CD4-positive, alpha-beta T cell treated with Interleukin-17A for 4 hours (primary cell): Measurements from ENCODE around the gene CABLES2.
"Not testable (repeated sequence)": the region's sequence is repeated elsewhere in the genome, so short reads cannot be mapped to it uniquely, and the experiment has no call there.

Source experiments
- DNase-seq: peaks from one replicate; pipeline ENCODE4 v3.0.0-alpha.2; 2020; ENCODE audit warnings: mixed read lengths

CABLES2 gene

DNA sequence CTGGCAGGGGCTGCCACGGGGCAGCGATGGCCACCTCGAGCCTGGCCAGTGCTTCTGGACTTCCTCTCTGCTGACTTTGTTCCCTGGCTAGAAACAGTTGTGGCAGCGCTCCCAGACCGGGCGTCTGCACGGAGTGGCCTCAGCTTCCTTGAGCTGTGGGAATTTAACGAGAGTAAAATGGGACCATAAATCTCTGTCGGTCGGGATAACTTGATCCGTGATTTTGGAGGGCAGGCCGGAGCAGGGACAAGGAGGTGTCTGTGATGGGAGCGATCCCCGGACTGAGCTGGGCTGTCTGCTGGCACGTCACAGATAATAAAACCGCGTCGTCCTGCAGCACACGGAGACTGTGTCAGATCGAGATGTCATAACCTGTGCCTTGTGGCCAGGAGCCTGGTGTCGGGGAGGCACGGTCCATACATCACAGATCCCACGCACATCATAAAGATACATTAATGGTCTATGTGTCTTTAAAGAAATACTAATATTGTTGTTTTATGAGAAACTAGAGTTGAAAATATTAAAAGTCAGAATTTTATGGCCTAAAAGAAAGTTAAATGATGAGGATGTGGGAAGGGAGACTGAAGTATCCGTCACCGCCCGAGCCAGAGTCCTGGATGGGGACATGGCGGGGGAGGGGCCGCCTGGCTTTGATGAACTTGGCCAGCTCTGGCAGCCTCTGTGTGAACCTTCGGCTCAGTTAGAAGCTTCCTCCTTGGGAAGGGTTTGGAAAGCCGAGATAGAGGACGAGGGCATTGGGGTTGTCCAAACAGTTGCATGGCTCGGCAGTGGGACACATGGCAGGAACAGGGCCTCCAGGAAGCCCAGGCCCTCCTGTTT lies 26.8 kb upstream of the CABLES2 start:
- no peak for DNase-seq

DNA sequence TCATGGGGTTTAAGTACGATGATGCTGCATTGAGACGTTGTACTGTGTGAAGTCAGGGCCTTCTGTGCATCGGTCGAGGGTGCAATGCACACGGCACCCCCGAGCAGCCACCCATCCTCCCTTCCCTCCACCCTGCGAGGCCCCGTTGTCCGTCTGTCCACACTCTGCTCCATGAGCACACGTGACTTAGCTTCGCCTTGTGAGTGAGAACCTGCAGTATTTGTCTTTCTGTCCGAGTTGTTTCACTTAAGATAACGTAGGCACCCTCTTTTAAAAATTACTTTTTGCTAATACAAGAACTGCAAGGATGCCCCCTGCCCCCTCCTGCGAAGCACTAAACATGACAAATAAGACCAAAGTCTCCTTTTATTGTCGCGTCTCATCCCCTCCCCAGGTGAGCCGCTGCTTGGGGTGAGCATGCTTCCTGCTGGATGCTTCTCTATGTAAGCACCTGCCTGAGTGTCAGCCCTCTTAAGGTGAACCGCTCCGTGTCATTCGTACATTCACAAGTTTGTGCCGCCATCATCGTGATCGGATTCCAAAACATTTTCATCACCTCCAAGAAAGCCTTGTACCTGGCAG lies 23.9 kb upstream of the CABLES2 start:
- DNase-seq, result no peak

DNA sequence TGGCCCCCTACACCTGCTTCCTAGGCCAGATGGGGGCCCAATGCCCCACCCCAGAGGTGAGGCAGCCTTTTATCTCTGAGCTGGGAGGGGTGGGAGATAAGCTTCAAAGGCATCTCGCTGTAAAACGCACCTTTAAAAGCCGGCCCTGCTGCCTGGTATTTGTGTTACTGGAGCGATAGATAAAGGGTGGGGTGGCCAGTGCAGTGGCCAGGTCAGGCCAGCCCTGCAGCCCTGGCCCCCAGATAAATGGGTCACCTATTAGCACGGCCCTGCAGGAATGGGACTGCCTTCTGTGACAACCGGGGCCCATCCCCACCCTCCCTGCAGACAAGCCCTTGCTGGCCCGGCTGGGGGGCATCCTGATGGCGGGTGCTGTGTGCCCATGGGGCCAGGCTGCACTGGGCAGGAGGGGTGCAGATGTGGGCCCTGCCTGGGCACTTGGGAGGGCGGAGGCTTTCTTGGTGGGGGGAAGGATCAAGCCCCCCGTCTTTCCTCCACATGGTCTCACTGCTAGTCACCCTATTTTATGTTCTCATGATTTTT lies 23.3 kb upstream of the CABLES2 start:
- no peak for DNase-seq

DNA sequence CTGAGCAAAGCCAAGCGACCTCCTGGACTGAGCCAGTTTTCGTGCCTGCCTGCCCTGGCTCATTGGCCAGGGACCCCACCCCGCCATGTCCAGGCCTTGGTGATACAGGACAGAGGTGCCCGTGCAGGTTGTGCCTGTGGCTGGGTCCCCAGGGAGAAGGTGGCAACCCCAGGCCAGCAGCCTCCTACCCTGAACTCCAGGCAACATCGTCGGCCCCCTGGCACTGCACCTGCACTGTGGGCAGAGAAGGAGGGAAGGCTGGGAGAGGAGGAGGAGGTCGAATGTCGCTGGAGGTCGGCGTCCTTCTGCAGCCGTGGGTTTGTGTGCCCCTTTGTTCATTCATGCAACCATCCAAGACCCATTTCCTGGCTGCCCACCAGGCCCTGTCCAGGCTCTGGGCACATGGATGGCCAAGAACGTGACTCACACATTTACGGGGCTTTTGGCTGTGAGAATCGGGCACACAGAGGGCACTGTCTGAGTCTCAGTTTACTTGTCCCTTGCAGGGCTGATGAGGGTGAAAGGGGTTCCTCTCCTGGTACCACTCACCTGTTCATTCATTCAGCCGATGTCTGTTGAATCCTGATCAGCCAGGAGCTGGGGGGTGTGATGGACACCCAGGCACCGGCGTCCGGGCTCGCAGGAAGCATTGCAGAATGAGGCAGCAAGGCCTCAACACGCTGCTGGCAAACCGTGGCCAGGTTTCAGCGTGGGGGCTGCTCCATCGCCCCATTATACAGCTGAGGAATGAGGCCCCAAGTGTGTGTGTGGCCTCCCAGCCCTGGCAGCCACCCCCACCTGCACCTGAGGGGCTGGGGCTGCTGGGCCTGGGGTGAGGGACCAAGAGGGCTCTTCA lies 22.6 kb upstream of the CABLES2 start:
- DNase-seq, result no peak

DNA sequence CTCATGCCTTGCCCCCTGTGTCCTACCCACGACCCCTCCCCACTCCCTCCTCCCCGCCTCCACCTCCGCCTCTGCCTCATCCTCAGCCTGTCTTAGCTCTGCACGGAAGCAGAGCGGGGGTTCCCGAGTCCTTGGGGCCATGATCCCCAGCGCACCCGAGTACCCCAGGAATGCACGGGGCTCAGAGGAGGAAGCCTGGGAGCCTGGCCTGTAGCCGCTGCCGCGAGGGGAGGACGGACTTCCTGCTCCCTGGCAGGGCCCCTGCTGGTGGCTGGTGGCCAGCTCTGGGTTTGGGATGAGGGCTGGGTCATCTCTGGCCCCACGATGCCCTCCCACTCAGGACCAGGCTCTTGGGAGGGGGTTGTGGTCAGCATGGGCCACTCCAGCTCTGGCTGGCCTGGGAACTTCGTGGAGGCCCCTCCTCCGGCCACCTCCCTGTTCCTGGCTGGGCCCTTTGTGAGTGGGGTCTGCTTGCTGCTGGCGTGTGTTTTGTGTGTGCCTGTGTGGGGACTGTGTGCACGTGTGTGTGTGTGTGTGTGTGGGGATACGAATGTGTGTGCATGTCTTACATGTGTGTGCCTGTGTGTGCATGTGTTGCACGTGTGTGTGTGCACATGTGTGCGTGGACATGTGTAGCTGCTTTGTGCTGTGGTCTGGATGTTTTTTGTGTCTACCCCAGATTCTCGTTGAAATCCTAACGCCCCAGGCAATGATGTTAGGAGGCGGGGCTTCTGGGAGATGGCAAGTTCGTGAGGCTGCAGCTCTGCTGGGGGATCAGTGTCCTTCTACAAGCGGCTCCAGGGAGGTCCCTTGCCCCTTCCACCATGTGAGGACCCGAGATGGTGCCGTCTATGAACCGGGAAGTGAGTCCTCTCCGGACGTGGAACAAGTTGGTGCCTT lies 21.6 kb upstream of the CABLES2 start:
- no peak for DNase-seq

DNA sequence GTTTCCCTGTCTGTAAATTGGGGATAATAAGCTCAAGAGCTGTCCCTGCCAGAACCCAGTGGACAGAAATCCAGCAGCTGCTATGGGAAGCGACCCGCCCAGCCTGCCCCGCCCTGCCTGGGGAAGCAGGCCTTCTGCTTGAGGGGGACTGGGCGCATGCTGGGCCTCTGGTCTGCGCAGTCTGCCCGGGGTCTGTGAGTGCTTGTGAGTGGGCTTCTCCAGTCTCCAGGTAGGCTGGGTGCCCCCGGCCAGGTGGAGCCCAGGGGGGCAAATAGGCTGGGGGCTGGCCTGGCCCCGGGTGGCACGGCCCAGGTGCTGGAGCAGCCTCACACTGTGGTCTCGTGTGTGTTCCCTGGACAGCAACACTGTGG lies 20.9 kb upstream of the CABLES2 start:
- no peak for DNase-seq

DNA sequence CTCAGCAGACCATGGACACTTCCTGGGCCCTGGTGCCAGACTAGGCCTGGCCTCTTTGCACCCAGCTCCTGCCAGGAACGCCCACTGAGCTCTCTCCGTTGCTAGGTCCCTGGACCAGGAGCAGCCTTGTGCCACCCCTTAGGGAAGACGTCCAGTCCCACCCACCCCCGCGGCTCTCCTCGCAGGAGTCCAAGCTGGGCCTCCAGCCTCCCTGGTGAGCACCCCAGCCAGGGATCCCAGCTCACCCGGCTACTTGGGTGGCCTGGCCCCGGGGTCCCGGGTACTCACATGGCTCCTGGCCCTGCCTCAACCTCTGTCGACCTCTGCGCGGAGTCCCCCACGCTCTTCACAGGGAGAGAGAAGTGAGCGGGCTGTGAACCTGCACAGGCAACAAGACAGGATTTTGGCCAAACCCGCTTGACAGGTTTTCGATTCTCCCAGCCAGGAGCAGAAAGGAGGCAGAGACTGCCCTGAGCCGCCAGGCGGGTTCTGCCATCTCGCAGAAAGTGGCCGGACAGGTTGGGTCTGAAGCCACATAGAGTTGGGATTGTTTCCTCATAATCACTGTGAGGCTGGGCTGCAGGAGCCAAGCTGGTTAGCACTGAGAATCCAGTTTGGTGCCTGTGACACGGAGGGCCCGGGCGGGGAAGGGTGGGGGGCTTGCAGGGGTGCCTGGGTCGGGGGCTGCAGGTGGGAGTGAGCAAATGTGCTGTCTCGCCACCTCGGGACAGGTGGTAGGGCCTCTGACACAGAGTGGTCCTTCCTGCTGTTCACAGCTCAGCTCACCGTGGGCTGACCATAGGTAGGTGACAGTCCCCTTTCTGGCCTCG lies 20.3 kb upstream of the CABLES2 start, which contains the start of gene RBBP8NL:
TSS of gene RBBP8NL (minus strand) at position 368 of the 830 bp plus-strand sequence. CDS start 7,892 bp downstream, outside the sequence.
- no peak for DNase-seq

DNA sequence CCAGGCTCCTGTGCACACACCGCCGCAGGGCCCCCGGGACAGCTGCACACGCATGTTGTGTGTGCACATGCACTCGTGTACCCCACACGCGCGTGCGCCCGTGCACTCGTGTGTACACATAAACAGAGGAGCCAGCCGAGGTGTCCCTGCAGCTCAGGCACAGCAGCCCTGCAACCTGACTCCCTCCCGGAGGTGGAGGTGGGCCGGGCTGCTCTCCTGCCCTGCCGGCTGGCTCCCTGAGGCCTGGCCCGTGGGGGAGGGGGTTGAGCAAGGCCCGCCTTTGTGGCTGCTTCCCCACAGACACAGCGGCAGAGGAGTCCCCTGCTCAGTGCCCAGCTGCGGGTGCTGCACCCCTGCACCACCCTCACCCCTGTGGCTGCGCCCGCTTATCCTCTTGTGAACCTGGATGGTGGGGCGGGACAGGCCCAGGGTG lies 19.6 kb upstream of the CABLES2 start:
- no peak for DNase-seq

DNA sequence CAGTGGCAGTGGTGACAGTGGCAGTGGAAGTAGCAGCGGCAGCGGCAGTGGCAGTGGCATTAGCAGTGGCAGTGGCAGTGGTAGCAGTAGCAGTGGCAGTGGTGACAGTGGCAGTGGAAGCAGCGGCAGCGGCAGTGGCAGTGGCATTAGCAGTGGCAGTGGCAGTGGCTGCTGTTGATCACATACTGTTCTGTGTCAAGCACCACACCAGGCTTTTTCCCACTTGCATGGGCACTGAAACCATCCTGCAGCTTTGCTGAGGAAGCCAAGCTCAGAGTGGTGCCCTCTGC lies 18.9 kb upstream of the CABLES2 start:
- DNase-seq, result not testable (repeated sequence)

DNA sequence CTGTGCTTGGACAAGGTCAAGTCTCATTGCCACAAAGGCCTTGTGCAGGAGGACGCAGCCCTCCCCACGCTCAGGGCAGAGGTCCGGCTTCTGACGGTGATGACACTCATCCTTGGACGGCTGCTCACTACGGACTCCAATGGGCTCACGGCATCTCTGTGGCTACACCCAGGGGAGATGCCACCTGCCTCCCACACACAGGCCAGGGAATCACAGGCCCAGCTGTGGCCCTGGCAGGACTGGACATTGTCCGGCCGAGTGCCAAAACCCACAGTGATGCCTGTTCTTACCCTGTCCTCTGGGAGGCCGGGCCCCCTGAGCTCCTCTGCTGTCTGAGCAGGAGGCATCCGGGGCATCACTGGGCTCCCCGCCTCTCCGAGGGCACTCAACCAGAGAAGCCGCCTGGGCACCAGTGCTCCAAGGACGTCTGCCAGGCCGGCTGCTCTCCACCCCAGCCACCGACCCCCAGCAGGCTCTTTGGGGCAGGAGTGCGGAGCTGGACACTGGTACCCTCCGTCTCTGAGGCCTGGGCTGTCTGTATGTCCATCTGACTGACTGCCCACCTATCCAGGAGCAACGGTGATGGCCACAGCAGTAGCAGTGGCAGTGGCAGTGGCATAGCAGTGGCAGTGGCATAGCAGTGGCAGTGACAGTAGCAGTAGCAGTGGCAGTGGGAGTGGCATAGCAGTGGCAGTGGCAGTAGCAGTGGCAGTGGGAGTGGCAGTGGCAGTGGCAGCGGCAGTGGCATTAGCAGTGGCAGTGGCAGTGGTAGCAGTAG lies 18.4 kb upstream of the CABLES2 start:
- no peak for DNase-seq

DNA sequence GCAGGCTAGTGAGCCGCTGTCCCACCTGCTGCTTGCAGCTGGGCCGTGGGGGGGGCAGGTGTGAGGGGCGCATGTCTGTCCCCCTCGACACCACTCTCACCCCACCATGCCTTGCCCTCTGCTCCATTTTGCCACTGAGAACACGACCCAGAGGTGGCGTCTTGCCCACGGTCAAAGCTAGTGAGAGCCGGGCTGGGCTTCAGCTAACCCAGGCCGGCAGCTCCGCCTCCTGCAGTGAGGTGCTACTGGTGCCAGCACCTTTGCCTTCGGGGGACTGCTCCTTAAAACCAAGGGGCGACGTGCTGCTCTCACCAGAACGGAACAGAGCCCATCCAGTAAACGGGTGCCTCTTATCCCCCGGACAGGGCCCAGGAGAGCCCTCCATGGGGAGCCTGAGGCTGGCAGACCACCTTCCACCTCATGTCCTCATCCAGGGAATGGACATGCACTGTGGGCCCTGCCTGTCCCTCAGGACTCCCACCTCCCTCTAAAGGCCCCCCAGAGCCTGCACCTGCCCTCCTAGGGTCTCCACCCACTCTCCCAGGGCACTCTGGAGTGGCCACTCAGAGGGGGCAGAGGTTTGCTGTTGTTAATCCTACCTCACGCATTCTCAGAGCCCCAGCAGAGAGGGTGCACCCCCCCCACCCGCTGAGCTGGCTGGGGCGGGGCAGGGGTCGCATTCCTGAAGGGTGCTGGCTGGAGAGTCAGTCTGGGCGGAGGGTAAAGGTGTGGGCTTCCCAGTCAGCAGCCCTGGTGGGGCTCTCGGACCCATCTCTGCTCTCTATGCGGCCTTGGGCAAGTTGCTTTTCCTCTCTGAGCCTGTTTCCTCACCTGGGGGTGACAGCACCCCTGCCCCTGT lies 17.4 kb upstream of the CABLES2 start:
- no peak for DNase-seq

DNA sequence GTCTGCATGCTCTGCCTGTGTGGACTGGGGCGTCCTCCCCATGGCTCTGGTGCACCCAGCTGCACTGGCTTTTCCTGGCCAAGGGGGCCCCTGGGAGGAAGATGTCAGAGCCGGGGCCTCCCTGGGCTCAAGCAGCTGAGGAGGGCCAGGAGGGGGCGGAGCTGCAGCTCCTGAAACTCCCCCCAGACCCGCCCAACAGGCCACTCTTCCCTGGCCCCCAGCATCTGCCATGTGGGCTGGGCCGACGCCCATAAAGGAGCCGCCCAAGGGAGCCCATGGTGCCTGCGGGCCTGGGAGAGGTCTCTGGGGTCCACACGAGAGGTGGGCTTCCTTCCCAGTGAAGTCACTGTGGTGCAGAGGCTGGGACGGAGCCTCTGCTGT lies 16.2 kb upstream of the CABLES2 start:
- DNase-seq, result no peak

DNA sequence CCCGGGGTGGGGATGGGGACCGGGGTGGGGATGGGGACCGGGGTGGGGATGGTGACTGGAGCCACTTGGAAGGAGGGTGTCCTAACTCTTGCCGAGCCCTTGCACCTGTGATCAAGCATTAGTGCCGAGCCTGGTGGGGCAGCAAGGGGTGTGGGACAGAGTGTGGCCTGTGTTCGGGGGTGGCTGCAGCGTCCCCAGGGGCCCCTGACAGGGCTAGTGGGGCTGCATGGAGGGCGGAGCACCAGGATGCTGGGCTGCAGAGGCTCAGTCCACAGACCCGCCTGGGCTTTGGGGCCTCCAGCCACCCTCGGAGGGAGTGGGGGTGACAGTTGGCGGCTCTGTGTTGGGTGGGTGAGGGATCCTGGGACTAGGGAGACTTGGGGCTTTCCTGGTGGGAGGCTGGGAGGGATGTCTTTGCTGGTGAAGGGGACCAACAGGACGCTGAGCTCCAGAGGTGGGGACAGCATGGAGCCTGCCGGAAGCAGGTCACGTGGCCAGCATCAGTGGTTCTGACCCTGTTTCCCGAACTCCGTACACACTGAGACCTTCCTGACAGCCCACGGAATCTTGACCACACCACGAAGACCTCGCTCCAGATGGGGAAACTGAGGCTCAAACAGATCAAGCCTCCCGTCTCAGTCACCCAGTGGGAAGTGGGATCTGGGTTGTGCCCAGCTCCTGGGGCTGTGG lies 15.7 kb upstream of the CABLES2 start:
- DNase-seq, result no peak

DNA sequence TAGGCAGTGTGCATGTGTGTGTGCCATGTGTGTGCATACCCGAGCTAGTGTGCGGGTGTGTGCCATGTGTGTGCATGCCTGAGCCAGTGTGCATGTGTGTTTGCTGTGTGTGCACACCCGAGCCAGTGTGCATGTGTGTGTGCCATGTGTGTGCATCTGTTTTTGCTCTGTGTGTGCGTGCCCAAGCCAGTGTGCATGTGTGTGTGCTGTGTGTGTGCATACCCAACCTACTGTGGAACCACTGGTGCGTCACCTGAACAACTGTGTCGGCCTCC lies 14.6 kb upstream of the CABLES2 start:
- DNase-seq, result no peak

DNA sequence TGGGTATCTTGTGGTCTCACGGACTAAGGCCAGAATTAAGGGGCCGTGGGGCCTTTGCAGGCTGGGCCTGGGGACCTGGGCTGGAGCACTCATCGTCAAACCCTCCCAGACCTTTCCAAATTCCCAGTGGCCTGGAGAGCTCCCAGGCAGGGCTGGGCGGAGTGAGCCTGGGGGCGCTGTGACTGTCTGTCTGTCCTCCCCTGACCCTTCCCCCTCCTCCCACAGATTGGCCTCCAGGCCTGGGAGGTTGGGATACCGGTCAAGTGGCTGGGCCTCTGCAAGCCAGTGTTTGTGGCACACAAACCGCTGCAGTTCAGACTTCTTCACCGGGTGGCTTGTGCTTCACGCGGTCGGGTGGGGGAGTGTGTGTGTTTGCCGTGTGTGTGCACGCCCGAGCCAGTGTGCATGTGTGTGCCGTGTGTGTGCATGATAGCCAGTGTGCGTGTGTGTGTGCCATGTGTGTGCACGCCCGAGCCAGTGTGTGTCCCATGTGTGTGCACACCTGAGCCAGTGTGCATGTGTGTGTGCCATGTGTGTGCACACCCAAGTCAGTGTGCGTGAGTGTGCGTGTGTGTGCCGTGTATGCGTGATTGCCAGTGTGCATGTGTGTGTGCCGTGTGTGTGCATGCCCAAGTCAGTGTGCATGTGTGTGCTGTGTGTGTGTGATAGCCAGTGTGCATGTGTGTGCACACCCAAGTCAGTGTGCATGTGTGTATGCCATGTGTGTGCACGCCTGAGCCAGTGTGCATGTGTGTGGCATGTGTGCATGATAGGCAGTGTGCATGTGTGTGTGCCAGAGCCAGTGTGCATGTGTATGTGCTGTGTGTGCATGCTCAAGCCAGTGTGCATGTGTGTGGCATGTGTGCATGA lies 14.0 kb upstream of the CABLES2 start:
- no peak for DNase-seq

DNA sequence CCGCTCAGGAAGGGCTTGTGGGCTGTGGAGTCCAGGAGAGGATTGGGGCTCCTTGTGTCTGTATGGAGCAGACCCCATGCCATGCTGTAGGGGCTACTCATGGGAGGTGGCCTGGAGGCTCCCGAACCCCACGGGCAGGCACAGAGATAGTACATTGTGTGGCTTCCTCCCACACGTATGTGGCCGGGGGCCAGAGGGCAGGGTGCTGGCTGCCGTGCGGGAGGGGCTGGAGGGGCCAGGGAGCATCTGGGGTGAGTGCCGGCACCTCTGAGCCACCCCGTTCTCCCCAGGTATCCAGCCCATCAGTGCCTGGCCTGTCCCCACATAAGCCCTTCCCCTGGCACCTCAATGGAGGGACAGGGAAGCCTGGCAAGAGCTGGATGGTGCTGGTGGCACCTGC lies 12.7 kb upstream of the CABLES2 start:
- no peak for DNase-seq

DNA sequence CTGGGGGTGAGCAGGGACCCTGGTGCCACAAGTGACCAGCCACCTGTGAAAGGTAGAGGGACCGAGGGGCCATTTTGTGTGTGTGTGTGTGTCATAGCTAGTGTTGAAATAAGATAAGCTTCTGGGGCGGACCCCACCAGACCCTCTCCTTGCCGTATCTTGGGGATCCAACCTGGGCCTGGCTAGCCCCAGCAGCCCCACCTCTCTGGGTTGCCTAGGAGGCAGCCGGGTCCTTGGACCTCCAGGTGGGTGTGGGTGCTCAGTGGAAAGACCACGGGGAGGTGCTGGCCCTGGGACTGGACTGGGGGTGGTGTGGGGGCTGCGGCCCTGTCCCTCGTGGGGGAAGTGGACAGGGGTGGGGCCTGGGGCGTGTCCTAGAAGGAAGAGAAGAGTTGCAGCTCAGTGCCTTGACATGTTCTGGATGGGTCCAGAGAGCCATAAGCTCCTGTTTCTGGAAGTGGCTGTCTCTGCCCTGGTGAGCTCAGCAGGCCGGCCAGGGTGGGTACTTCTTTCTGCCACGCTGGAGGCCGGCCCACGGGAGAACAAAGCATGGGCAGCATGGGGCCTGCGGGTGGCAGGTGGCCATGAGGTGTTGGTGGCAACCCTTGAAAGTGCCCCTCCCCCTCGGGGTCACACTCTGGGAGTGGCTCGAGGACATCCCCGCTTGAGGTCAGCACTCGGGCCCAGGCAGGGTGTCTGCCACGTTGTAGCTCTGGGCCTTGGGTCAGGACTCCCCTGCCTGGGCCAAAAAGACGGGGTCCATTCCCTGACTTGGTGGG lies 11.8 kb upstream of the CABLES2 start:
- no peak for DNase-seq
